Stimulated activated CD8-positive, alpha-beta memory T cell treated with anti-CD3 and anti-CD28 coated beads, Interleukin-7, amount 100 ng/mL, for 4 hours (primary cell): Measurements from ENCODE around the gene PTX3.

ENCODE experiments used
- DNase-seq, 2 donors: peaks; one replicate each; pipeline ENCODE4 v3.0.0-alpha.2; 2020; ENCODE audit warnings: low read depth in 2 of 2

Gene PTX3

DNA sequence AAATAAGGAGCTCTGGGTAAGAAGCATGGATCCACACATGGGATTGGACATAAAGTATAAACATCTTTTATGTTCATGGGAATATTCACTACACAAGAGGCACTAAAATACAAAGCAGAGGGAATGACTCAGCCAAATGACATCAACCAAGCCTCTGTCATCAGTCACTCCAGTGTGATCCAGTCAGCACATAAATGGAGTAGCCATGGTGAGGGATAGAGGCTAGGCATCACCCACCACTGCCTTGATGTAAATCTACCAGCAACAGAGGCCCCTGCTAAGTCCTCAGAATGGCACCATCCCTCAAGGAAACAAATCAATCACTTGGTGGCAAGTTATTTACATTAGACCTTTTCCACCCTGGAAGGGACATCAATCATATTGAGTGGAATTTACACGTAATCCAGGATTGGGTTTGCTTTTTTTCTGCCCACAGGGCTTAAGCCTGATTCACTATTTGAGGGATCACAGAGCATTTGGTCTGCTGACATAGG is 39.3 kb downstream of the PTX3 start:
- no peak for DNase-seq

DNA sequence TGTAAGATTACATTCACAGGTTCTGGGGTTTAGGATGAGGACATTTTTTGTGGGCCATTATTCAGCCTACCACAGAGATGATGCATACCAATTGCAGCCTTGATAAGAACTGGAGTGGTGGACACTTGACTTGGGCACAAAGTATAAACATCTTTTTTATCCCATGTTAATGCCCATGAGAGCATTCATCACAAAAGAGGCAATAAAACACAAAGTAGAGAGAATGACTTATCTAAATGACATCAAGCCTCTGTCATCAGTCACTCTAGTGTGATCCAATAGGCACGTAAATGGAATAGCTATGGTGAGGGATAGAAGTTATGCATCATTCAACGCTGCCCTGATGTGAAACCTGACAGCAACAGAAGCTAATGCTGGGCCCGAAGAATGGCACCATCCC is 40.8 kb downstream of the PTX3 start:
- no peak for DNase-seq

- no peak for DNase-seq
Measured at GRCh38 chr3:157479464-157480243, 43.0 kb downstream of the PTX3 start.

GRCh38 chr3:157487339-157487738 is 50.7 kb downstream of the PTX3 start:
- DNase-seq = no peak

DNA sequence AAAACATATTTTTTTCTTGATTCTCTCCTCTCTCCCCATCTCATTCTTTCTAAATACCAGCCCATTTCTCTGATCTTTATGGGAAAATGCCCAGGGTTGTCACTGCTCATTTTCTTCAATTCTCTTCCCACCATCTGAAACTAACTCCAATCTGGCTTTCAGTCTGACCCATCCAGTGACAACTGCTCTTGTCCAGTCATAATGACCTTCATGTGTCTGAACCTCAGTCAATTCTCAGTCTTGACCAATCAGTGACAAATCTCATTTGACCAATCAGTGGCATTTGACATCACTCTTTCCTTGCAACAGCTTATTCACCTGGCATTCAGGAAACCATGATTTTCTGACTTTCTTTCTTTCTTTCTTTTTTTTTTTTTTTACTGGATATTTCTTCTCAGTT is 51.5 kb downstream of the PTX3 start:
- no peak for DNase-seq

DNA sequence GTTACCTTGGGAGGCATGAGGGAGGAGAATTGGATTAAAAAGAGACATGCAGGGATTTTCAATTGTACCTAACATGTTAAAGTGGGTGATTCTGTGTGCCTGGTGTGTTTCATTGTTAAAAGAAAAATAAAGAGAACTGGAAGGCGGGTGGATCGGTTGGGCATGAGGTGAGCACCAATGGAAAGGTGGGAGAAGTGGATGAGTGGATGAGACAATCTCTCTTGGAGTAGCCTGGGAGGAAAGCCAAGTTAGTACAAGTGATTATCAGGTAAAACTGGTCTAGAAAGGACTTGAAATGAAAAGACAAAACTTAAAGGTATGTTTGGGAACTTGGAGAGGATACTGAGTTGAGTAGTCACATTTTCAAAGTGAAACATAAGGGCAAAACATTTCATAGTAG is 54.5 kb downstream of the PTX3 start:
- no peak for DNase-seq
